GM10266 (cell line): ENCODE measurements around the gene CTBP2.
"Not testable (repeated sequence)": the region's sequence is repeated elsewhere in the genome, so short reads cannot be mapped to it uniquely, and the experiment has no call there.

Source experiments
- DNase-seq: peaks from one replicate; pipeline ENCODE4 v3.0.0; 2012; ENCODE audit errors: extremely low spot score
- CTCF ChIP-seq: IDR thresholded peaks from 2 replicates; pipeline ENCODE4 v1.5.1; 2012; ENCODE audit warnings: mild to moderate bottlenecking, low read depth; ENCODE audit not compliant: control insufficient read depth, insufficient read depth; ENCODE audit errors: missing control alignments

Gene CTBP2

GRCh38 chr10:125151553-125152449, 8.6 kb downstream of the CTBP2 start:
- no peak for TF ChIP-seq CTCF
- DNase-seq = no peak

GRCh38 chr10:125151170-125151552, 9.2 kb downstream of the CTBP2 start:
- no peak for TF ChIP-seq CTCF
- DNase-seq = no peak

- DNase-seq = not testable (repeated sequence)
Observed at GRCh38 chr10:125150376-125151083, 9.8 kb downstream of the CTBP2 start.

GRCh38 chr10:125149680-125150047, 10.7 kb downstream of the CTBP2 start:
- no peak for DNase-seq
- TF ChIP-seq CTCF = no peak

- DNase-seq = no peak
Observed at GRCh38 chr10:125149036-125149679, 11.2 kb downstream of the CTBP2 start.

GRCh38 chr10:125148528-125148927, 11.8 kb downstream of the CTBP2 start:
- no peak for DNase-seq
- no peak for TF ChIP-seq CTCF

More at GRCh38 chr10:125149036-125149679, 11.2 kb downstream of the CTBP2 start:
- no peak for TF ChIP-seq CTCF

GRCh38 chr10:125147971-125148439, 12.4 kb downstream of the CTBP2 start:
- TF ChIP-seq CTCF = no peak

More at GRCh38 chr10:125147971-125148439, 12.4 kb downstream of the CTBP2 start:
- DNase-seq = no peak
